ENCODE measurements around the gene ZNF296.
A peak's percentile ranks its signal among the peaks of the same experiment; 100 is the strongest.

Gene ZNF296

DNA sequence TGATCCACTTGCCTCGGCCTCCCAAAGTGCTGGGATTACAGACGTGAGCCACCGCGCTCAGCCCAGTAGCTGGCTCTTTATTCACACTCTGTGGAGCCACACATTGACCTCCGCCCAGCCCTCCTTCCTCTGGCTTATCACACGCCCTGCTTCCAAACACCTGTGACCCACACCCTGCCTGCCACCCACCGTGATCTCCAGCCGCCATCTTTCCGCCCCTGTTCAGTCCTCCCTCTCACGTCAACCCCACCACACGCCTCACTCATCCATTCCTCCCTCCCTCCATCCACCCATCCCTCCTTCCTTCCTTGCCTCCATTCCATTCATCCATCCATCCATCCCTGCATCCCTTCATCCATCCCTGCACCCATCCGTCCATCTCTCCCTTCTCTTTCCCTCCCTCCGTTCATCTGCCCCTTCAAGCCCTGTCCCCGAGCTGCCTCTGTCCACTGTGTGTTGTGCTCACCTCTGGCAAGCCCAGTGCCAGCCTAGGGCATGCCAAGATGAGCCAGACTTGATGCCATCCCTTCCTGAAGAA lies 17.6 kb downstream of the ZNF296 start:
- DNase-seq (ENCODE audit: low read depth) = no peak

DNA sequence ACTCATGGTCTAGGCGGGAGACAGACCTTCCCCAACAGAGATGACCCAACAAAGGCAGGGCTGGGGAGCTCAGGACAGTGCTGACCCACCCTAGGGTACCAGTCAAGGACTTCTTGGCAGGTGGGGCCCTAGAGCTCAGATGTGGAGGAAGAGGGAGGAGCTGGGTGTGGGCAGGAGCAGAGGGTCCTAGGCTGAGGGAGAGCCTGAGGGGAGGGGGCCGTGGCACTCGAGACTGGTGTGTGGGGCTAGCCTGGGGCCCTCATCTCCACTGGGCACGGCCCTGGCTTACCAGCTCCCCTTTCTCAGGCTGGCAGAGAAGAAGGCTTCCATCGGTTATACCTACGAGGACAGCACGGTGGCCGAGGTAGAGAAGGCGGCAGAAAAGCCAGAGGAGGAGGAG lies 18.8 kb downstream of the ZNF296 start:
- no peak for DNase-seq (ENCODE audit: low read depth)

DNA sequence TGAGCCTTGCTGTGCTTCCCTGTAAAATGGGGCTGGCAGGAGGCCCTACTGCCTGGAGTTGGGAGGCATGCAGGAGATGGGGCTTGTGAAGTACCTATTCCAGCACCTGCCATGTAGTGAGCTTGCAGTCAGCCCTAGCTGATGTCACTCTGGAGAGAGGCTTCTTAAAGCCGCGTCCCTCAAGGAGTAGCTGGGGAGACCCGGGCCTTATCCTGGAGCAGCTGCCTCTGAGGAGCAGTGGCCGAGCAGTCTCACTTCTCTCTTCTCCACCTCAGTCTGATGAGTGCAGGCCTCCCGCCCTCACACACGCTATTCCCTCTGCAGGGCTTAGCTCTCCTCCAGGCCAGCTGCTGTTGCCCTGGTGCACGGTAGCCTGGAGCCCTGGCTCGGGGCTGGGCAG lies 19.4 kb downstream of the ZNF296 start:
- DNase-seq (ENCODE audit: low read depth) = no peak

DNA sequence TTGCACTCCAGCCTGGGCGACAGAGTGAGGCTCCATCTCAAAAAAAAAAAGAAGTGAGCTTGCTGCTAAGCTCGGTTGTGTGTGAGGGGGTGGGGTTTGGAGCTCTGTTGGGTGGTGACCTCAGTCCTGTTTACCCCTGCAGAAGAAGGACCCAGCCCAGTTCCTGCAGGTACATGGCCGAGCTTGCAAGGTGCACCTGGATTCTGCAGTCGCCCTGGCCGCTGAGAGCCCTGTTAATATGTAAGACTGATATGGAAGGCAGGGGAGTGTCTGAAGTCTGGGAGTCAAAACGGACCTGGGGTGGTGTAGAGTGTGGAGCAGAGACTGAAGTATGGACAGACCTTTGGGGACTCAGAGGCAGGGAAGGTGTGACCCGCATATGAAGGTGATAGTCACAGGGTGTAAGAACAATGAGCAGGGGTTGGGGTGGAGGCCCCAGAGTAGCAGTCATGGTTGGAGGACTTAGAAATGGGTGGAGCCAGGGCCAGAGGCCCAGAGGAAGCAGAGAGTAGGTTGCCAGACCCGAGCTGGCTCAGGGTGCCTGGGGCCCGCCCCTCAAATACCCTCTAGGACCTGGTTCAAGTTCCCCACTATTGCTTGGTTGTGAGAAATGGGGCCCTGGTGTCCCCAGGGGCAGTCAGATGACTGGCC lies 24.2 kb downstream of the ZNF296 start:
- no peak for DNase-seq (ENCODE audit: low read depth)

DNA sequence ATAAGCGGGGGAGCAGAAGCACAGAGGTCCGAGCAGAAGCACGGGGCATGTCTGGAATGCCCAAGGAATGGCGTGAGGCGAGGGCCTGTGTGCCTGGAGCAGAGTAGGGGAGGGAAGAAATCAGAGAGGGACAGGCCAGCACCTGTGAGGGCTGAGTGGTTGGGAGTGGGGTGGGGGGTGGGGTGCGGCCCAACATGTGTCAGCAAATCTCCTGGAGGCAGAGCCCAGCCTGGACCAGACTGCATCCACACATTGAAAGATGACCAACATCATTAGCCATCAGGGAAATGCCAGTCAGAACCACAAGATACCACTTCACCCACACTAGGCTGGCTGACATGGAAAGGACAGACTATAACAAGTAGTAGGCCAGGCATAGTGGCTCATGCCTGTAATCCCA lies 26.2 kb downstream of the ZNF296 start:
- no peak for DNase-seq (ENCODE audit: low read depth)

DNA sequence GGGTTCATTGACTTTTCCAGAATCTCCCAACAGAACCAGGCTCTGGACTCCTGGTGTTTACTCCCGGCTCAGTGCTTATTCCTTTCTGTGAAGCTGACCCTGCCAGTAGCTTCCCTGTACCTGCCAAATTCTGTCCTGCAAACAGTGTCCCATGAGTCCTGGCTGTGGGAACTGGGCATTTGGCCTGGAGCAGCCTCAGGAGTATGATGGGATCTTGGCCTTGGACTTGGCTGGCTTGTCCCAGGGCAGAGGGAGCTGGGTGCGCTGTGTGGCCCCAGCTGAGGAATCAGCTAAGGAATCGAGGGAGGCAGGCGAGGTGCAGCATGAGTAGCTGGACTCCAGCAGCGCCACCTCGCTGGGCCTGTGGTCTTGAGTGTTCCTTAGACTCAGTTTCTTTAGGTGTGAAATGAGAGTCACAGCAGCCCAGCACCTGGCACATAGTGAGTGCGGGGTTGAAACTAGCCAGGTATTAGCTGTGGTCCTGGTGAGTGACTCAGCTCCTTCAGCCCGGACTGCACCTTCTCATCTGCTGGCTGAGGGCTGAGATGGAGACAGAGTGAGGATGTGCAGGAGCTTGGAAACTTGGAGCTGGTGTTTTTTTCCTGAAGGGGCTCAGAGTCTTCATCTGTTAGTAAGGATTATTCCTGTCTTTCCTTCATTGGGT lies 27.1 kb downstream of the ZNF296 start:
- DNase-seq (ENCODE audit: low read depth) = no peak

DNA sequence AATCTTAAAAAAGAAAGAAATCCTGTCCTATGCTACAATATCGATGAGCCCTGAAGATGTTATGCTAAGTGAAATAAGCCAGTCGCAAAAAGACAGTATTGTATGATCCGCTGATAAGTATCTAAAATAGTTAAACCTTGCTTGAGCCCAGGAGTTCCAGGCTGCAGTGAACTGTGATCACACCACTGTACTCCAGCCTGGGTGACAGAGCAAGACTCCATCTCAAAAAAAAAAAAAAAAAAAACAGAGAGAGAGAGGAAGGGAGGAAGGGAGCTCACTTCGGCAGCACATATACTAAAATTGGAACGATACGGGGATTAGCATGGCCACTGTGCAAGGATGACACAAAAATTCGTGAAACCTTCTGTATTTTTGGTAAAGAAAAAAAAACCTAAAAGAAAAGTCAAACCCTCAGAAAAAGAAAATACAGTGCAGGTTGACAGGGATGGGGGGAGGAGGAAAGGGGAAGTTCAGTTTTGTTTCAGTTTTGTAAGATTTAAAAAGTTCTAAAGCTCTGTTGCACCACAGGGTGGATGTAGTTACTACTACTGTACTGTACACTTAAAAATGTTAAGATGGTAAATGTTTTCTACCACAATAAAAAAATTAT lies 29.0 kb downstream of the ZNF296 start:
- no peak for DNase-seq (ENCODE audit: low read depth)

DNA sequence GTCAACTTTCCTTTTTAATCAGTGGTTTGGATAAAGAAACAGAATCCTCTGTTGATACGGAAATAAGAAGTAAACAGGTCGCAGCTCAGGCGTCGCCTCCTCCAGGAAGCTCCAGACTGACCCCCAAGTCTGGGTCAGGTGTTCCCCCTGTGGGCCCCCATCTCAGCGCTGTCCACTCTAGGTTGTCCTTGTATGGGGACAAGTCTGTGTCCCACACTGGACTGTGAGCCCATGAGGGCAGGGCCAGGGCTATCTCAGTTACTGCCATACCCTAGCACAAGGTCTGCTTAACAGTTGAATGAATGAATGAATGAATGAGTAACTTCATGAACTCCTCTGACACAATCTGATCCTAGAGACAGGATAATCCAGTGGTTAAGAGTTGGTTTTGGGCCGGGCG lies 29.9 kb downstream of the ZNF296 start:
- no peak for DNase-seq (ENCODE audit: low read depth)

DNA sequence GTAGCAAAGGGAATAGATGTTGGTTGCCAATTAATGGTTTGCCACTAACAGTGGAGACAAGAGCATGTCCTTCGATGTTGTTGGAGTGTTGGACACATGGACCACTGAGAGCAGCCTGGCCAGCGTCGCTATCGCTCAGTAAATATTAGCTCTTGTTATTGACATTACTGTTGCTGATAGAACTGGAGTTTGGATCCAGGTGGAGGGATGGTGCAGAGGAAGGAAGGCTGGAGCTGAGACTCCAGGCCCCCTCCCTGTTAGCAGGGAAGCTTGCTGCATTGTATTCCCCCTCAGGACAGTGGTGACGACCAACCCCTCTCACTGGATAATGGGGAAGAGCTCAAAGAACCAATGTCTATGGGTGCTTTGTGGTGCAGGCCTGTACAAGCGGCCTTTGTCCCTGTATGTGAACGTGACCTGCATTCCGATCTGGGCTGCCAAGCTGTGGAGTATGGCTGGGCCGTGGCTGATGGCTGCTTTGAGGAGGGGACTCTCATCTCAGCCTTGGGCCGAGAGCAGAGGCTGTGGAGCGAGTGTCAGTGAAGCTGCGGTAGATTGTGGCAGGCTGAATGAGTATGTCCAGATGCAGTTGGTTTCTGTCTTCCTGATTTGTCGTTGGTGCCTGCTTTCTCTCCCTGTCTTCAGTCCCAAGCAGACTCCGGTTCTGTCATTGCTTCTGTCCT lies 30.5 kb downstream of the ZNF296 start:
- DNase-seq (ENCODE audit: low read depth) = no peak

DNA sequence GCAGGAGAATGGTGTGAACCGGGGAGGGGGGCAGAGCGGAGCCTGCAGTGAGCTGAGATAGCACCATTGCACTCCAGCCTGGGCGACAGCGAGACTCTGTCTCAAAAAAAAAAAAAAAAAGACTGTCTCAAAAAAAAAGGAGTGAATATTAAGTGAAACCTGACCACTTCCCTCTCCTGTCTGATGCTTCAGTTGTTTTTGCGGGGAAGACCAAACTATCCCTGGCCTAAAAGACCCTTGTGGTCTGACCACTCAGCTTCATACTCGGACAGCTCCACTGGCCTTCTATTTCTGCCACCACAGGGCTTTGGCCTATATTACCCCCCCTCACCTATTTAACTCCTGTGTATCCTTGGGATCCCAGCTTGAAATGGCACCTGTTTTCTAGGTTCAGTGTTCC lies 35.2 kb downstream of the ZNF296 start:
- no peak for DNase-seq (ENCODE audit: low read depth)

DNA sequence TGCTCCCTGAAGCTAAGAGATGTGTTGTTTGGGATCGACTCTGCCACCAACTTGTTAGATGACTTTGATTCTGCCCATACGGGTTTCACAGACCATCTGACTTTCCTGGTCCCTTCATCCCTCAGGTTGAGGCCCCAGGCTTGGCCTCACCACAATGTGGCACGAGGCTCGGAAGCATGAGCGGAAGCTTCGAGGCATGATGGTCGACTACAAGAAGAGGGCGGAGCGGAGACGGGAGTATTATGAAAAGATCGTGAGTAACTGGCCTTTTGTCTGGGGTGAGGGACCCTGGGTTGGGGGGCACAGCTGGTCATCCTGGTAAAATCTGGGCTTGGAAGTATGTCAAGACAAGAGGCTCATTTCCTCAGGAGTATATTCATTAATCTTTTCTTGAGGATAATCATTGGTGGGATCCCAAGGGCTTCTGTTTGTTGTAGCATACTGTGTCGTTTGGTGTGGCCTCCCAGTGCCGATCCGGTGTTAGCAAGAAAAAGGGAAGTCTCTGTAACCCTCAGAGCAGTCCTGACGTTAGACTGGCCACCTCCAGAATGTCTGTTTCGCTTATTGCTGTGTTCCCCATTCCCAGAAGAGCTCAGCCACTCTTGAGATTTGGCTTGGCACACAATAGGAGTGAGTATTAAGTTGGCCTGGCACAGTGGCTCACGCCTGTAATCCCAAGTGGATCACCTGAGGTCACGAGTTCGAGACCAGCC lies 36.1 kb downstream of the ZNF296 start:
- no peak for DNase-seq (ENCODE audit: low read depth)

DNA sequence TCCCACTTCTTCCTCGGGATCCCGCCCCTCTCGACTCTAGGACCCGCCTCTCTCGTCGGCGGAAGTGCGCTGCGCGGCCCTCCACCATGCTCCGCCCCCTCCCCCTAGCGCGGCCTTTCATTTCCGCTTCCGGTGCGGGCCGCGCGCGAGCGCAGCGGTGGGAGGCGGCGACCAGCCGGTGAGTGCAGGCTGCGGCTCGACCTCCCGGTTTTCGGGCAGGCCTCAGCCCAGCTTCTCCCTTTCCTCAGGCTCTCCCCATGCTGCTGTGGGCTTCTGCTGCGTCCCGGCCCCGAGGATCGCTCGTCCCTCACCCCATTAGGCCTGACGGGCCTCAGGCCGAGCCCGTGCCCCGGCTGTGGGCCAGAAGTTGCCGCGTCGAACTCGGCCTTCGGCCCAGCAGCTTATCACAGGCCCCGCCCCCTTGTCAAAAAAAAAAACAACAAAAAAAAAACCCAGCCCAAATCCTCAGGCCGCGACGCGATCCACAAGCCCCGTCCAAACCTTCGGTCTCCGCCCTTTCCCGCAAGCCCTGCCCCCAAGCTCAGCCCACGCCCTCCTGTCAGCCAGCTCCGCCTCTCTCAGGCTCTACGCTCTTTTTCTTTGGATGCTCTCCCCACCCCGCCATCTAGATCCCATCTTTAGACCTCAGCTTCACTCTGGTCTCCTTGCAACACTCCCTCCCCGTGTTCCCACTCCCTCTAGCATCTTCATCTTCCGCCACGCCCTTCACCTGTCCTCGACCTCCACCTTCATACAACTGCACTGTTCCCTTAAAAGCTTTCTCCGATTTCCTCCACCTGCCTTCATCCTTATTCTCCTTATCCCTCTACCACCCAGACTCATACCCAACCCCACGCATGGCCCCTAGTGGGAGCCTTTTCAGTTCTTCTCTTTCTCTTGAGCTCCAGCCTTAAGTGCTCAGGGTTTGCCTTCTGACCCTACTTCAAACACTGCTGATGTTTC lies 37.1 kb downstream of the ZNF296 start, which contains the start of gene CLASRP:
Gene CLASRP, plus strand, starts transcription at position 115 of the 963 bp plus-strand sequence. CDS start 1,168 bp downstream, outside the sequence.
- DNase-seq (ENCODE audit: low read depth) = peak; percentile 78

DNA sequence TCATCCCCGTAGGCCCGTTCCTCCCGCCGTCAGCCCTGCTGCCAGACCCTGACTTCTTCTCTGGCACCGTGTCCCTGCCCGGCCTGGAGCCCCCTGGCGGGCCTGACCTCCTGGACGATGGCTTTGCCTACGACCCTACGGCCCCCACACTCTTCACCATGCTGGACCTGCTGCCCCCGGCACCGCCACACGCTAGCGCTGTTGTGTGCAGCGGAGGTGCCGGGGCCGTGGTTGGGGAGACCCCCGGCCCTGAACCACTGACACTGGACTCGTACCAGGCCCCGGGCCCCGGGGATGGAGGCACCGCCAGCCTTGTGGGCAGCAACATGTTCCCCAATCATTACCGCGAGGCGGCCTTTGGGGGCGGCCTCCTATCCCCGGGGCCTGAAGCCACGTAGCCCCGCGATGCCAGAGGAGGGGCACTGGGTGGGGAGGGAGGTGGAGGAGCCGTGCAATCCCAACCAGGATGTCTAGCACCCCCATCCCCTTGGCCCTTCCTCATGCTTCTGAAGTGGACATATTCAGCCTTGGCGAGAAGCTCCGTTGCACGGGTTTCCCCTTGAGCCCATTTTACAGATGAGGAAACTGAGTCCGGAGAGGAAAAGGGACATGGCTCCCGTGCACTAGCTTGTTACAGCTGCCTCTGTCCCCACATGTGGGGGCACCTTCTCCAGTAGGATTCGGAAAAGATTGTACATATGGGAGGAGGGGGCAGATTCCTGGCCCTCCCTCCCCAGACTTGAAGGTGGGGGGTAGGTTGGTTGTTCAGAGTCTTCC lies 38.7 kb downstream of the ZNF296 start:
- DNase-seq (ENCODE audit: low read depth) = no peak

DNA sequence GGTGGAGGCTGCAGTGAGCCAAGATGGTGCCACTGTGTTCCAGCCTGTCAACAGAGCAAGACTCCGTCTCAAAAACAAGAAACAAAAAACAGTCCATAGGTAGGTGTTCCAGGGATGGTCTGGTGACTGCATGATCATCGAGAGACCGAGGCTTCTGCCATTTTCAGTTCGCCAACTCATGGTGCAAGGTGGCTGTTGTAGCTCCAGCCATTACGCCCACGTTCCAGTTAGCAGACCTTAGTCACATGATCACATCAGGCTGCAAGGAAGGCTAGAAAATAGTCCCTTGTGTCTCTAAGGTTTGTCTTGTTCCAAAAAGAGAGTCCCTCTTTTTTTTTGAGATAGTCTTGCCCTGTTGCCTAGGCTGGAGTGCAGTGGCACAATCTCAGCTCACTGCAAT lies 40.5 kb downstream of the ZNF296 start:
- no peak for DNase-seq (ENCODE audit: low read depth)

DNA sequence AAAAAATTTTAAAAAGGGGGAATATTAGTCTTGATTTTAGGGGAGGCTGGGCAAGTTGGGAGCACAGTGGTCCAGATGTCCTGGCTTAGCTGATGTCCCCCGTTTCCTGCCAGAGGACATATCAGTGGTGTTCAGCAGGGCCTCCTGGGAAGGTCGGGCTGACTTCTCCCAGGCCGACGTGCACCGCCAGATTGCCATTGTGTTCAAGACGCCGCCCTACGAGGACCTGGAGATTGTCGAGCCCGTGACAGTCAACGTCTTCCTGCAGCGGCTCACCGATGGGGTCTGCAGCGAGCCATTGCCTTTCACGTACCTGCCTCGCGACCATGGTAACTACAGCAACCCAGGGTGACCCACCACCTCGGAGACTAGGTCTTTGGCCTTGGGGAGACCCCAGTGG lies 43.9 kb downstream of the ZNF296 start:
- DNase-seq (ENCODE audit: low read depth) = no peak

DNA sequence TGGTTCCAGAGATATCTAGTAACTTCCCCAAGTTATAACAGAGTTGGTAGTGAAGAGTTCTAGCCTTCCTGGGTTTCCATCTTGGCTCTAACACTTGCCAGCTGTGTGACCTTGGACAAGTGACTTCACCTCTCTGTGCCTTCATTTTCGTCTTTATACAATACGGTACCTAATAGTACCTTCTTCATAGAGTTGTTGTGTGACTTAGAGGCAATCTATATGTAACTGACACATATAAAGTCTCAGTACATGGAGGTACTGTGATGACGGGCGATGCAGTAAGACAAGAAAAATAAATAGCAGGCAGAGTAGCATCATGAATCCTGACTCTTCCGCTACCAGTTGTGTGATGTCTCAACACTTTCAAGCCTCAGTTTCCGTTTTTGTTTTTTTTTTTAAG lies 45.5 kb downstream of the ZNF296 start:
- no peak for DNase-seq (ENCODE audit: low read depth)

DNA sequence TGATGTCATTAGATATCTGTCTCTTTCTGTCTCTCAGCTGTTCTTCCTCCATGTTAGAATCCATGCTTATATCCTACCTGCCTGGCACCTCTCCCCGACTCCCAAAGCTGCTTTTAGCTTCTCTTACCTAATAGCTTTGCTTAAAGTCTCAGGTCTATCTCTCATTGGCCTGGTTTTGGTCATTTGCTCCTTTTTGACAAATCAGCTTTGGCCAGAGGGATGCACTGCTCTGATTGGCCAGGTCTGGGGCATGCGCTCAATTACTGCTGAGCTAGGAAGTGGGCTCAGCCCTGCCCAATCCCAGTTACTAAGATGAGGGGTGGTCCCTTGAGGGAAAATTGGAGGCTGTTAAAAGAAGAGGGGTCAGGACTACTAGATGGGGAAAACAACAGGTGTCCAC lies 48.9 kb downstream of the ZNF296 start:
- no peak for DNase-seq (ENCODE audit: low read depth)

DNA sequence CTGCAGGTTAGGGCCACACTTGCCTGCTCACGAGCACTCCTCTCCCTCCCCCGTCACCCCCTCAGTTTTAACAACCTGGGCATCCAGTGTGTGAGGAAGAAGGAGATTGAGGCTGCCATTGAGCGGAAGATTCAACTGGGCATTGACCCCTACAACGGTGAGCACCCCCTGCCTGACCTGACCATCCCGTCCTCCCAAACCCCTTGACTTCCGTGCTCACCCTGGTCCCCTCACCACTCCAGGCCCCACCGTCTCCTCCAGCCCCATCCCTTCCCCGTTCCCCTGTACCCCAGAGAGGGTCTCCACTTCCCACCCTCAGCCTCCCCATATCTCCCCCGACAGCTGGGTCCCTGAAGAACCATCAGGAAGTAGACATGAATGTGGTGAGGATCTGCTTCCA lies 51.0 kb downstream of the ZNF296 start:
- no peak for DNase-seq (ENCODE audit: low read depth)

DNA sequence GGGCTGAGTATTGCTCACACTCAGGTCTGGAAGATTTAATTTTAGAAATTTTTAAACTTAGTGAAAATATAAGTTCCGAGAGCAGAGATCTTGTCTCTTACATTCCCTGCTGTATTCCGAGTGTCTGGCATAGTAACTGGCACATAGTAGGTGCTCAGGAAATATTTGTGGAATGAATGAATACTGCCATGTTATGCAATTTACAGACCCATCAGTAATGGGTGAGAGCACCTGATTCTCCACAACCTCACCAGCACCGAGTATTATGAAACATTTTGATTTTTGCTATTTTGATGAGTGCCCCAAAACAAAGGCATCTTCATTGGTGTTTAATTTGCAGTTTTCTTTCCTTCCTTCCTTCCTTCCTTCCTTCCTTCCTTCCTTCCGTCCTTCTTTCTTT lies 53.2 kb downstream of the ZNF296 start:
- no peak for DNase-seq (ENCODE audit: low read depth)

DNA sequence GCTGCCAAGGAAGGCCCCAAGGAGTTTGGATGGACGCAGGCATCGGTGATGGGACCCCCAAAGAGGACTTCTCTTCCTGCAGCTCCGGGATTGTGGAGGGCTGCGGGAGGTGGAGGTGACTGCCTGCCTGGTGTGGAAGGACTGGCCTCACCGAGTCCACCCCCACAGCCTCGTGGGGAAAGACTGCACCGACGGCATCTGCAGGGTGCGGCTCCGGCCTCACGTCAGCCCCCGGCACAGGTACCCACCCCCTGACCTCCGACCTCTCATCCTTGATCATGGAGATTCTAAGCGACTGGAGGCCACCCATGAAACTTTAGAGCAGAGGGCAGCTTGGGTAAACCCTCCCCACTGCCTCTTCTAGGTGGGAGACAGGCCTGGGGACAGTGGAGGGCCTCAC lies 54.3 kb downstream of the ZNF296 start:
- no peak for DNase-seq (ENCODE audit: low read depth)
